Spleen (tissue), 7 donors: ENCODE results near the gene AMN.
"Not testable (repeated sequence)": the region's sequence is repeated elsewhere in the genome, so short reads cannot be mapped to it uniquely, and the experiment has no call there.

ENCODE experiments used
- POLR2A ChIP-seq, 3 donors: fragments of 450-650 bp; IDR thresholded peaks; one replicate each; pipeline ENCODE4 v1.5.1; 2017; ENCODE audit warnings: antibody characterized with exemption in 3 of 3, mild to moderate bottlenecking in 1 of 3
- TF ChIP-seq, protein P1 (sequence below), 11 experiments: fragments of 200-600 bp in 7 of 11; fragments of 450-650 bp in 4 of 11; sonication (generic) in 4 of 11; IDR thresholded peaks in 8 of 11; conservative IDR thresholded peaks in 3 of 11; 1 replicate in 7 of 11; 2 replicates in 4 of 11; pipeline versions ENCODE4 v1.4.0 to v1.8.0; 2016 to 2021; ENCODE audit warnings: antibody characterized with exemption in 11 of 11, inconsistent platforms in 4 of 11, mild to moderate bottlenecking in 1 of 11
- donor health status: DM: no; HTN: no; CAD: no; lungs with moderate emphysema.
- donor health status: DM: no; HTN: no; CAD: no.
- donor health status: DM: no; HTN: no; CAD: no.

DNA sequence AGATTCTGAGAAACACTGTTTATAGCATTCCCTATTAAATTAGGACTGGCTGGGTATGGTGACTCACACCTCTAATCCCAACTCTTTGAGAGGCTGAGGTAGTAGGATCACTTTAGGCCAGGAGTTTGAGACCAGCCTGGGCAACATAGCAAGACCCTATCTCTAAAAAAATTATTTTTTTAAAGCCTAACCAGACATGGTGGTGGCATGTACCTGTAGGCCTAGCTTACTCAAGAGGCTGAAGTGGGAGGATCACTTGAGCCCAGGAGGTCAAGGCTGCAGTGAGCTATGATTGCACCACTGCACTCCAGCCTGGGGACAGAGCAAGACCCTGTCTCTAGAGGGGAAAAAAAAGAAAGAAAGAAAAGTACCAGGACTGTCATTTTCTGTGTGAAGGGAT is 25.7 kb upstream of the AMN start:
- TF ChIP-seq, protein P1, sequence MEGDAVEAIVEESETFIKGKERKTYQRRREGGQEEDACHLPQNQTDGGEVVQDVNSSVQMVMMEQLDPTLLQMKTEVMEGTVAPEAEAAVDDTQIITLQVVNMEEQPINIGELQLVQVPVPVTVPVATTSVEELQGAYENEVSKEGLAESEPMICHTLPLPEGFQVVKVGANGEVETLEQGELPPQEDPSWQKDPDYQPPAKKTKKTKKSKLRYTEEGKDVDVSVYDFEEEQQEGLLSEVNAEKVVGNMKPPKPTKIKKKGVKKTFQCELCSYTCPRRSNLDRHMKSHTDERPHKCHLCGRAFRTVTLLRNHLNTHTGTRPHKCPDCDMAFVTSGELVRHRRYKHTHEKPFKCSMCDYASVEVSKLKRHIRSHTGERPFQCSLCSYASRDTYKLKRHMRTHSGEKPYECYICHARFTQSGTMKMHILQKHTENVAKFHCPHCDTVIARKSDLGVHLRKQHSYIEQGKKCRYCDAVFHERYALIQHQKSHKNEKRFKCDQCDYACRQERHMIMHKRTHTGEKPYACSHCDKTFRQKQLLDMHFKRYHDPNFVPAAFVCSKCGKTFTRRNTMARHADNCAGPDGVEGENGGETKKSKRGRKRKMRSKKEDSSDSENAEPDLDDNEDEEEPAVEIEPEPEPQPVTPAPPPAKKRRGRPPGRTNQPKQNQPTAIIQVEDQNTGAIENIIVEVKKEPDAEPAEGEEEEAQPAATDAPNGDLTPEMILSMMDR (IDR thresholded peaks at IDR 0.05 in 8 of 11, conservative IDR thresholded peaks at IDR 0.05 in 3 of 11), result not testable (repeated sequence)
- TF ChIP-seq POLR2A (IDR thresholded peaks at IDR 0.05), result not testable (repeated sequence)
